HG02870 (cell line): ENCODE data around the gene EIPR1.
"Not testable (repeated sequence)": the region's sequence is repeated elsewhere in the genome, so short reads cannot be mapped to it uniquely, and the experiment has no call there.

Experiments used
- ATAC-seq: cut with Tn5 transposase; IDR thresholded peaks from one replicate; pipeline ENCODE4 v1.9.1; 2021; ENCODE audit warnings: mild to moderate bottlenecking, moderate library complexity; ENCODE audit not compliant: unreplicated experiment

Gene EIPR1

GRCh38 chr2:3200420-3200939, 177.1 kb downstream of the EIPR1 start:
- no peak for ATAC-seq

- ATAC-seq, result no peak
Observed at GRCh38 chr2:3199627-3200345, 177.8 kb downstream of the EIPR1 start.

GRCh38 chr2:3198671-3199192, 178.9 kb downstream of the EIPR1 start:
- not testable (repeated sequence) for ATAC-seq

- ATAC-seq, result no peak
Observed at GRCh38 chr2:3198119-3198518, 179.5 kb downstream of the EIPR1 start.

GRCh38 chr2:3197308-3197707, 180.3 kb downstream of the EIPR1 start:
- ATAC-seq, result no peak

- no peak for ATAC-seq
Observed at GRCh38 chr2:3196716-3197115, 180.9 kb downstream of the EIPR1 start.

GRCh38 chr2:3195641-3196476, 181.8 kb downstream of the EIPR1 start:
- ATAC-seq, result no peak

- ATAC-seq, result no peak
Observed at GRCh38 chr2:3194828-3195227, 182.8 kb downstream of the EIPR1 start.

GRCh38 chr2:3193443-3194330, 183.9 kb downstream of the EIPR1 start:
- no peak for ATAC-seq

- ATAC-seq, result no peak
Observed at GRCh38 chr2:3192920-3193319, 184.7 kb downstream of the EIPR1 start.

GRCh38 chr2:3192281-3192818, 185.3 kb downstream of the EIPR1 start:
- ATAC-seq, result no peak

GRCh38 chr2:3189961-3190360, 187.7 kb downstream of the EIPR1 start:
- ATAC-seq, result no peak

GRCh38 chr2:3189076-3189591, 188.5 kb downstream of the EIPR1 start:
- no peak for ATAC-seq

GRCh38 chr2:3188405-3188946, 189.1 kb downstream of the EIPR1 start:
- no peak for ATAC-seq

GRCh38 chr2:3187467-3187866, 190.2 kb downstream of the EIPR1 start:
- no peak for ATAC-seq

GRCh38 chr2:3186766-3187165, 190.9 kb downstream of the EIPR1 start:
- ATAC-seq, result no peak

- ATAC-seq, result no peak
Observed at GRCh38 chr2:3185910-3186309, 191.7 kb downstream of the EIPR1 start.

- ATAC-seq, result no peak
Observed at GRCh38 chr2:3185256-3185655, 192.4 kb downstream of the EIPR1 start.

GRCh38 chr2:3184167-3184566, 193.5 kb downstream of the EIPR1 start:
- no peak for ATAC-seq

- ATAC-seq, result no peak
Observed at GRCh38 chr2:3183766-3184165, 193.9 kb downstream of the EIPR1 start.
